WTC11 (cell line): ENCODE results near the gene SASS6.

Experiments
- AFF4 ChIP-seq: sonication (generic); formaldehyde crosslinking; IDR thresholded peaks from 2 replicates; pipeline ENCODE4 v1.8.1; 2023; ENCODE audit warnings: mild to moderate bottlenecking, missing genetic modification reagents, borderline replicate concordance
- ATF3 ChIP-seq: sonication (generic); formaldehyde crosslinking; conservative IDR thresholded peaks from 2 replicates; pipeline ENCODE4 v1.8.1; 2022; ENCODE audit warnings: mild to moderate bottlenecking, missing genetic modification reagents
- CTCF ChIP-seq: fragments of 200-600 bp; IDR thresholded peaks from 2 replicates; pipeline ENCODE4 v1.8.0; 2022; ENCODE audit warnings: antibody characterized with exemption
- ELF4 ChIP-seq: sonication (generic); formaldehyde crosslinking; IDR thresholded peaks from 2 replicates; pipeline ENCODE4 v1.8.1; 2022; ENCODE audit warnings: low read depth, mild to moderate bottlenecking, moderate library complexity, missing genetic modification reagents
- FOXK1 ChIP-seq: sonication (generic); formaldehyde crosslinking; IDR thresholded peaks from 2 replicates; pipeline ENCODE4 v1.8.0; 2022; ENCODE audit warnings: mild to moderate bottlenecking, moderate library complexity, missing genetic modification reagents
- JUN ChIP-seq: sonication (generic); formaldehyde crosslinking; IDR thresholded peaks from 2 replicates; pipeline ENCODE4 v1.8.0; 2023; ENCODE audit warnings: mild to moderate bottlenecking, missing genetic modification reagents
- MAX ChIP-seq: sonication (generic); formaldehyde crosslinking; IDR thresholded peaks from 2 replicates; pipeline ENCODE4 v1.8.0; 2022; ENCODE audit warnings: mild to moderate bottlenecking, missing genetic modification reagents
- SP1 ChIP-seq: sonication (generic); formaldehyde crosslinking; conservative IDR thresholded peaks from 2 replicates; pipeline ENCODE4 v1.8.1; 2022; ENCODE audit warnings: missing genetic modification reagents
- USF1 ChIP-seq: sonication (generic); formaldehyde crosslinking; IDR thresholded peaks from 2 replicates; pipeline ENCODE4 v1.8.0; 2022; ENCODE audit warnings: mild to moderate bottlenecking, missing genetic modification reagents
- USF2 ChIP-seq: sonication (generic); formaldehyde crosslinking; IDR thresholded peaks from 2 replicates; pipeline ENCODE4 v1.8.1; 2023; ENCODE audit warnings: mild to moderate bottlenecking, missing genetic modification reagents, moderate library complexity
- ZNF121 ChIP-seq: sonication (generic); formaldehyde crosslinking; IDR thresholded peaks from 2 replicates; pipeline ENCODE4 v1.8.0; 2023; ENCODE audit warnings: missing genetic modification reagents
- ZNF232 ChIP-seq: sonication (generic); formaldehyde crosslinking; IDR thresholded peaks from 2 replicates; pipeline ENCODE4 v1.8.0; 2022; ENCODE audit warnings: mild to moderate bottlenecking, missing genetic modification reagents
- ZNF317 ChIP-seq: sonication (generic); formaldehyde crosslinking; IDR thresholded peaks from 2 replicates; pipeline ENCODE4 v1.8.1; 2023; ENCODE audit warnings: low read depth, mild to moderate bottlenecking, moderate library complexity, missing genetic modification reagents, borderline replicate concordance

GRCh38 chr1:100034470-100034869 is 98.3 kb downstream of the SASS6 start:
- TF ChIP-seq ZNF121 (CRISPR knock-in tag) (no peak), CTCF (no peak), ELF4 (CRISPR knock-in tag) (no peak), USF1 (CRISPR knock-in tag) (no peak), ATF3 (CRISPR knock-in tag) (no peak), MAX (CRISPR knock-in tag) (no peak), AFF4 (CRISPR knock-in tag) (no peak), ZNF232 (CRISPR knock-in tag) (no peak), ZNF317 (CRISPR knock-in tag) (no peak), JUN (CRISPR knock-in tag) (no peak), SP1 (CRISPR knock-in tag) (no peak), FOXK1 (no peak), USF2 (no peak)
